ENCODE data around the gene RPN1. TPM values are rescaled to one million over a fixed set of nuclear protein-coding genes. Genes with fewer than 3 reads are reported as not detected.

Gene RPN1
- total RNA-seq, 1 donor from 2014 or later: 285 TPM

DNA sequence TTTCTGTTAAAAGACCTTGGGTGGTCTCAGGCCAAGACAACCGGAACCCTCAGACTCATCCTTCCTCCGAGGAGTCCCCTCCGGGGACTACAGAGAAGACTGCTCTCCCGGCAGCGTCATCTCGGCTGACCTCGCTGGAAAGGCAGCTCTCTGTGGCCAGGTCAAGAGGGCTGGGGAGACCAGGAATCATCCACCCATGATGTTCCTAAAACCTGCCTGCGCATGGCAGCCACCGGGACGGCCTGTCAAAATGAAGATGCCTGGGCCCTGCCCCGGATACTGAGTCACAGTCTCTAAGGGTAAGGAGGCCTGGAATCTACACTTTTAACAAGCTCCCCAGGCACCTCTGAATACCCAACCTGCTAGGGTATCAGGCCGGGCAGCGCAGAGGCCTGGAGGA lies 78.6 kb downstream of the RPN1 start:
- no peak for DNase-seq (ENCODE audit: low read depth)
- H3K4me3 ChIP-seq (ENCODE audit: low read depth, low read length): no peak overlapping the region
- TF ChIP-seq, protein P1, sequence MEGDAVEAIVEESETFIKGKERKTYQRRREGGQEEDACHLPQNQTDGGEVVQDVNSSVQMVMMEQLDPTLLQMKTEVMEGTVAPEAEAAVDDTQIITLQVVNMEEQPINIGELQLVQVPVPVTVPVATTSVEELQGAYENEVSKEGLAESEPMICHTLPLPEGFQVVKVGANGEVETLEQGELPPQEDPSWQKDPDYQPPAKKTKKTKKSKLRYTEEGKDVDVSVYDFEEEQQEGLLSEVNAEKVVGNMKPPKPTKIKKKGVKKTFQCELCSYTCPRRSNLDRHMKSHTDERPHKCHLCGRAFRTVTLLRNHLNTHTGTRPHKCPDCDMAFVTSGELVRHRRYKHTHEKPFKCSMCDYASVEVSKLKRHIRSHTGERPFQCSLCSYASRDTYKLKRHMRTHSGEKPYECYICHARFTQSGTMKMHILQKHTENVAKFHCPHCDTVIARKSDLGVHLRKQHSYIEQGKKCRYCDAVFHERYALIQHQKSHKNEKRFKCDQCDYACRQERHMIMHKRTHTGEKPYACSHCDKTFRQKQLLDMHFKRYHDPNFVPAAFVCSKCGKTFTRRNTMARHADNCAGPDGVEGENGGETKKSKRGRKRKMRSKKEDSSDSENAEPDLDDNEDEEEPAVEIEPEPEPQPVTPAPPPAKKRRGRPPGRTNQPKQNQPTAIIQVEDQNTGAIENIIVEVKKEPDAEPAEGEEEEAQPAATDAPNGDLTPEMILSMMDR (conservative IDR thresholded peaks at IDR 0.05; ENCODE audit: low read depth, low read length): no peak

Other genes with a start within 250 kb of the RPN1 start
- not detected in 2 replicates for gene DNAJB8, start 183.9 kb downstream of the RPN1 start, total RNA-seq
- 1.4 and 4.0 TPM in 2 replicates for gene GATA2, start 157.6 kb downstream of the RPN1 start, total RNA-seq
- gene RAB7A, start 75.4 kb upstream of the RPN1 start, total RNA-seq: 55.6 and 67.9 TPM in 2 replicates
- 42.8 and 44.6 TPM in 2 replicates for gene ACAD9, start 228.8 kb upstream of the RPN1 start, total RNA-seq